HG03520 (cell line): ENCODE measurements around the gene NEK5.
A peak's percentile ranks its signal among the peaks of the same experiment; 100 is the strongest.
"Not testable (repeated sequence)": the region's sequence is repeated elsewhere in the genome, so short reads cannot be mapped to it uniquely, and the experiment has no call there.

Experiments used
- ATAC-seq: cut with Tn5 transposase; IDR thresholded peaks from one replicate; pipeline ENCODE4 v1.9.1; 2021; ENCODE audit warnings: mild to moderate bottlenecking, moderate library complexity; ENCODE audit not compliant: unreplicated experiment

NEK5 gene, protein sequence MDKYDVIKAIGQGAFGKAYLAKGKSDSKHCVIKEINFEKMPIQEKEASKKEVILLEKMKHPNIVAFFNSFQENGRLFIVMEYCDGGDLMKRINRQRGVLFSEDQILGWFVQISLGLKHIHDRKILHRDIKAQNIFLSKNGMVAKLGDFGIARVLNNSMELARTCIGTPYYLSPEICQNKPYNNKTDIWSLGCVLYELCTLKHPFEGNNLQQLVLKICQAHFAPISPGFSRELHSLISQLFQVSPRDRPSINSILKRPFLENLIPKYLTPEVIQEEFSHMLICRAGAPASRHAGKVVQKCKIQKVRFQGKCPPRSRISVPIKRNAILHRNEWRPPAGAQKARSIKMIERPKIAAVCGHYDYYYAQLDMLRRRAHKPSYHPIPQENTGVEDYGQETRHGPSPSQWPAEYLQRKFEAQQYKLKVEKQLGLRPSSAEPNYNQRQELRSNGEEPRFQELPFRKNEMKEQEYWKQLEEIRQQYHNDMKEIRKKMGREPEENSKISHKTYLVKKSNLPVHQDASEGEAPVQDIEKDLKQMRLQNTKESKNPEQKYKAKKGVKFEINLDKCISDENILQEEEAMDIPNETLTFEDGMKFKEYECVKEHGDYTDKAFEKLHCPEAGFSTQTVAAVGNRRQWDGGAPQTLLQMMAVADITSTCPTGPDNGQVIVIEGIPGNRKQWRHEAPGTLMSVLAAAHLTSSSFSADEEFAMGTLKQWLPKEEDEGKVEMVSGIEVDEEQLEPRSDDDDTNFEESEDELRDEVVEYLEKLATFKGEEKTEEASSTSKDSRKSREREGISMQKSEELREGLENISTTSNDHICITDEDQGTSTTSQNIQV

GRCh38 chr13:52128714-52129700 lies at the start of gene NEK5:
TSS of gene NEK5 (minus strand) at chr13:52129073. CDS start at chr13:52127482, 1,591 bp downstream.
- peak; percentile 49 for ATAC-seq

- ATAC-seq, result no peak
These were observed 48.4 kb upstream of the NEK5 start for GRCh38 chr13:52177276-52177675.

GRCh38 chr13:52173970-52174369 lies 45.1 kb upstream of the NEK5 start:
- not testable (repeated sequence) for ATAC-seq

DNA sequence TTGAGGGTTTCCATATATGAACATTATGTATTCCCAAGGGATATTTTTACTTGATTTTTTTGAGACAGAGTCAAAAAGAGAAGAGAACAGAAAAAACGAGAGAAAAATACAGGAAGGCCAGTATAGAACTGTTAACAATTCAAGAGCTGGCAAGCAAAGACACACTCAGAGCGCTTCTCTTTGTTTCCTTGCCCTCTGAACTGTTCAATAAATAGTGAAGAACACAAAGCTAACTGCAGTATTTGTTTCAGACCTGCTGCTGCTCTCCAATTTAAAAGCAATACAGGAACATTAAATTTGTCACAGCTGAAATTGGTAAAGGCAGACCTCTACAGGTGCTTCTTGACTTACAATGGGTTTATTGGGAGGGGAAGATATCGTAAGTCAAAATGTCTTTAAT lies 44.5 kb upstream of the NEK5 start:
- no peak for ATAC-seq

DNA sequence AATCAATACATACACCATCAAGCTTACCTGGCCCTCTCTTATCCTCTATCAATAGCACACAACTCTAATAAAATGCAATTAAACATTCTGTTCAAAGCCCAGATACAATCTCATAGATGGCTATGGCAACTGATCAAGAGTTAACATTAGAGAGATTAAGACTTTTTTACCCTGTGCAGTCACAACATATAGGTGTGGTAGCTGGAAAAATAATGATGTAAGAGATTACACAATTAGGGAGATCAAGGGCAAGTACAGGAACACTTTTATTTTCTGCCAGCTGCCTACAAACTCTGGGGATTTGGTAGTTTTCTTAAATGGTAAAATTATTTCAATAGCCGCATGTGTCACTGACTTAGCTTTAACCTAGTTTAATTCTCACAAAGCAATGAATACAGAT lies 42.8 kb upstream of the NEK5 start:
- not testable (repeated sequence) for ATAC-seq

DNA sequence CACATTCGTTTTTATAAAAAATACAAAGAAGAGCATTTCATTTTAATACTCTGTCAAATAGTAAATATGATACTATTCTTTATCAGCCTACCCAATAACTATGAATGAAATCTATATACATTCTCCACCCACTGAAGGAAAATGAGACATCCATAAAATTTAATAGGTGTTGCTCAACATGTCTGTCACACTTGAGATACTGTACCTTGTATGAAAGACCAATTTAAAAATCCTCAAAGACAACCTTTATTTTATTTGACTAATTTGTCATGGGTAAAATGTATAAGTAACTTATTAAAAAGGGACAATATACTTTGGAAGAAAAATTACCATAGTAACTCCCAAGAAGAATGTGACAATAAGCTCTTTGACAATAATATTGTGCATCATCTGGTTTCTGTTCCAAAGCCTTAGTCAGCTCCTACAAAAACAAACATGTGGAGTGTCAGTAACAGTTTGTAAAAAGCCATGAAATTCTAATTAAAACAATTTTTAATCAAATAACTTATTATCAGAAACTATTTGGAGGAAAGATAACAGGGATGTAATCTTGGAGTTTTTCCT lies 42.0 kb upstream of the NEK5 start:
- ATAC-seq, result not testable (repeated sequence)

- no peak for ATAC-seq
These were observed 41.0 kb upstream of the NEK5 start for GRCh38 chr13:52169839-52170238.

DNA sequence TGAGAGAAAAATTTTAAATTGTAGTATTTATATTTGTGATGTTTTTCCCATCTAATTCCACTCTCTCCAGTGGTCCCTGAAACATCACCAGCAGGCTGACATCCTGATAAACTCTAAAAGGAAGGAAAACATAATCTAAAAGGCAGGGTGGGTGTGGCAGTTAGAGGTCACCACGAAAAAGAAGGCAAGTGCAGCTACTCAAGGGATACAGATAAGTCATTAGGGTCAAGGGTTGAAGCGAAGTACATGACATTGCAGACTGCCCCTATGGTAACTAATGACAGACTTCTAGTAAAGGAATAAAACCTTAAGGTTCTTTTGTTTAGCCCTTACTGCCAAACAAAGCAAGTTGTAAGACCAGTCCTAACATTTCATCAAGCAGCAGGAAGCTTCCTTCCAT lies 36.5 kb upstream of the NEK5 start:
- ATAC-seq, result no peak

GRCh38 chr13:52164989-52165388 lies 36.1 kb upstream of the NEK5 start:
- ATAC-seq, result no peak

GRCh38 chr13:52163878-52164277 lies 35.0 kb upstream of the NEK5 start:
- not testable (repeated sequence) for ATAC-seq

DNA sequence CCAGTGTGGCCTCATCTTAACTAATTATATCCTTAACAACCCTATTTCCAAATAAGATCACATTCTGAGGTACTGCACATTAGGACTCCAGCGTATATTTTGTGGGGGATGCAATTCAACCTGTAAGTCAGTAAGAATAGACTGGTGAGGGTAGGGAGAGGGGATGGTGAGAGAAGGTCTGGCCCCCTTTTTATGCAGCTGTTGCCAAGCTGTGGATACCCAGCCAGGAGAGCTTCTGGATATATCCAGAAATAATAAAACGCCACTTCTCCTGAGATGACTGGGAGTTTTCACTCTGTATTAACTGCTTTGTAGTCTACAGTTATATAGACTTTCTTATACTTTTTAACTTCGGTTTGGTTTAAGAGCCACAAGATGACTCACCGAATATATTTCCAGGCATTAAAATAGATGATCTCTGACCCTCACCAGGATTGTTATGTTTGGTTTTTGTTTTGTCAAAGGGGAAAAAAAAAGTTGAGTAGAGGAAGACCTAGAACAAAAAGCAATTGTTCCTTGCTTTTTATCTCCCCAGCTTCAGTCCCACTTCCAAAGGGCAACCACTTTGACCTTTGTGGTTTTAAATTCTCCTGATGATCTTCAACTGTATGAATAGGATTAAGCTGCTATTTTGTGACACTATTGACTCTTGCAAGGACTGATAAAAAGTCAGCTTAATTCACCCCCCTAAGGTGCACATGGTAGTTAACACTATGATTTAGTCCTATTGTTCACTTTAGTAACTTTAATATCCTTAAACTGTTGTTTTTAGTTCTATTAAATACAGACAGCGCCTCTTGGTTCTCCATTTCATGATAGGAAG lies 33.6 kb upstream of the NEK5 start:
- no peak for ATAC-seq

GRCh38 chr13:52161181-52161646 lies 32.3 kb upstream of the NEK5 start:
- no peak for ATAC-seq

DNA sequence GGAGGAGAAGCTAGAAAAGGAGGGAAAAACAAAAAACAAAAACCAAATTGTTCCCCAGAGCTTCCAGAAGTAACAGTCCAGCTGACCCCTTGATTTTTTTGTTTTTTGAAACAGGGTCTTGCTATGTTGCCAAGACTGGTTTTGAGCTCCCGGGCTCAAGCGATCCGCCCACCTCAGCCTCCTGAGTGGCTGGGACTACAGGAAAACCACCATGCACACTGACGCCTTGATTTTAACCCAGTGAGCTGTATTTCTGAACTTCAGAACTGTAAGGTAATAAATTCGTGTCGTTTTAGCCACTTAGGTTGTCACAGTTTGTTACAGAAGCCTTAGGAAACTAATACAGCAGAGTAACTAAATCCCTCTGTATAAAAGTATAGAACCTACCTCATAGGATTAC lies 31.6 kb upstream of the NEK5 start:
- ATAC-seq, result no peak

DNA sequence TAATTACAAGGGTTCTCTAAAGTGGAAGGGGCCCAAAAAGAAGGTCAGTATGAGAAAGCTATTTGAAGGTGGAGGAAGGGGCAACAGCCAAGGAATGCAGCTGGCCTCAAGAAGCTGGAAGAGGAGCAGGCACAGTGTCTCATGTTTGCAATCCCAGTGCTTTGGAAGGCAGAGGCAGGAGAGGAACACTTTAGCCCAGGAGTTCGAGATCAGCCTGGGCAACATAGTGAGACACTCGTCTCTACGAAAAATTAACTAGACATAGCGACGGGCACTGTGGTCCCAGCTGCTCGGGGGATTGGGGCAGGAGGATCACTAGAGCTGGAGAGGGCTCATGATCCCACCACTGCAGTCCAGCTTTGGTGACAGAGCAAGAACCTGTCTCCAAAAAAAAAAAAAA lies 31.2 kb upstream of the NEK5 start:
- no peak for ATAC-seq

GRCh38 chr13:52159159-52159982 lies 30.5 kb upstream of the NEK5 start, which contains the start of gene NEK3:
TSS of gene NEK3 (minus strand) at chr13:52159597. CDS start at chr13:52156191, 3,406 bp downstream.
- ATAC-seq, result peak; percentile 60

DNA sequence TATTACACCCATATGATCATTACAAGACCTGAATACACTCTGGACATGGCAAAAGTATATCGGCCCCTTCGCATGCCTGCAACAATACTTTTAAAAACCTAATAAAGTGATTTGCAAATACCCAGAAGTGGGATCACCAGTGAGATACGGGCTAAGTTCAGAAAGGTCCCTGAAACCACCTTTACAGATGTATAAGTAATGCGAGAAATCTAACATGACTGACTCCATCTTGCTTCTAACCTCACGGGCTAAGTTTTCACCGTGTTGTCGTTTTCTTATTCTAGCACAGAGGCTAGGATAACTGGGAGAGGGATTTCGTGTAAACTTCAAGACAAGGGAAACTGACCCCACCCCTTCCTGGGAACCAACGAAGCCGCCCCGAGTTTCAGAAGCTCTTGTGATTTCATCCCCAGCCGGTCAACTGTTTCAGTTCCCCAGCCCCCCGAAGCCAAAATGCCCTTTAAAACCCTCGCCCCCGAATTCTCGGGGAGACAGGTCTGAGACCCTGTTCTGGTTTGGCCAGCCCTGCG lies 29.8 kb upstream of the NEK5 start:
- no peak for ATAC-seq

GRCh38 chr13:52156724-52157261 lies 27.9 kb upstream of the NEK5 start:
- no peak for ATAC-seq

- no peak for ATAC-seq
These were observed 26.3 kb upstream of the NEK5 start for GRCh38 chr13:52155177-52155576.
